Middle frontal gyrus (tissue), 1 donor: ENCODE results near the gene P3H2.
"Not testable (repeated sequence)": the region's sequence is repeated elsewhere in the genome, so short reads cannot be mapped to it uniquely, and the experiment has no call there.

Experiments
- DNase-seq: peaks from one replicate; pipeline ENCODE4 v3.0.0-alpha.2; 2015; ENCODE audit warnings: low spot score; ENCODE audit errors: extremely low spot score

Gene P3H2

DNA sequence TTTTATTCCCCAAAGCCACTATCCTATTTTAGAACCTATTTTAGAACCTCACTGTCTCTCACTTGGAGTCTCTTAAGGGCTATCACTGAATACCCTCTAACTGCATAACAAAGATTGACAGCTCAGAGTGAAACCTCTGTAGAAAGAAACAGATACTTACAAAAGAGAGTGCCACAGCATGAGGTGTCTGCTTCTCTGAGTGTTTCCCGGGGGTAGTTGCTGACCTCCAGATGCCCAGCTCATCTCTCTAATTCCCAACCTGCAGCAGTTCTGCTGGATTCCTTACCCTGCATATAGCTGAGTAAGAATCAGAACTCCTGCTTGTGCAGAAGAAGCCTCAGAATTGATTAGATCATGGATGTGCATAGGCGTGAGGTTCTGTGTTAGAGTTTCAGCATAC, 34.5 kb downstream of the P3H2 start:
- no peak for DNase-seq

DNA sequence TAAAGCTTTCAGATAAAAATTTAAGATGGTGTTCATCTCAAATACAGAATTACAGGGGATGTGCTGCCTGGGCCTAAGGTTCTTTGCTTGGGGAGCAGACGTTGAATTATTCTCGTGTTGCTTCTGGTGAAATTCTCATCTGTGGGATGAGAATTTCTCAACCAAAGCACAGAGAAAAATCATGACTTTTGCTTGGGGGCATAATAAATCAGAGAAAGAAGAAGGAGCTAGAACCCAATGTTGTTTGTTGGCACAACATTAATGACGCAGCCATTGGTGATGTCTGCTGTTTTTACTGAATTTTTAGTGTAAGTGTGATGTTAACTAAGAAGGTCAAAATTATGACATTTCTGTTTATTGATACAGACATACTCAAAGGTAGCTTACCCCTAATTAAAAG, 35.7 kb downstream of the P3H2 start:
- no peak for DNase-seq

DNA sequence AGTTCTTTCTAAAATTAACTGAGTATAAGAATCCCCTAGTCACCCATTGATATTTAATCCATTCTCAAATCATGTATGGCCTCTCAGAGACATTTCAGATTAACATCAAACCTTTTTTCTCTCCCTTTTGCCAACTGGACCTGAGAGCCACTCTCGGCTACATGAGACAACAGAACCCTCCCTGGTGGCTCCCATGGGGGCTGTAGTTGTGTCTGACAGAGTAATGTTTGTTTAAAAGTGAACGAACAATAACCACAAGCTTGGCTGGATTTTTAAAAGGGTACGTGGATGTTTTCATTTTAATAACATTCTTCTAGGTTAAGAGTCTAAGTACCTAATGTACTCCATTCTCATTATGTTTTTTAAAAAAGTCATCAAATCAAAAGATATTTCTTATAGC, 37.1 kb downstream of the P3H2 start:
- no peak for DNase-seq

DNA sequence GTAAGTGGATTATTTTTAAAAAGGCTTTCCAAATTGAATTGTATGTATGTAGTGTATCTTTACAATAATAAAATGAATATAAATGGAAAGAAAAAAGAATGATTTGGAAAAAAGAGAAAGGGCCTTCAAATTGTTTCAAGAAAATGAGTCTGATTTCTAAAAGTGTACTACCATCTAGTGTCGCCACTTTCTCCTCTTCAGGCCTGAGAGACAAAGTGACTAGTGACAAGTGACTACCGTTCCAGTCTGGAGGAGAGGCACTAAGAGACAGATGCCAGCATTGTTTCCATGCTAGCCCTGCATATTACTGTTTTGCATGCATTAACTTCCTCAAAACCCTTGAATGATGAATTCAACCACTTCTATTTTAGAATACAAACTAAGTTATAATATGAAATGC, 39.3 kb downstream of the P3H2 start:
- DNase-seq, result no peak

GRCh38 chr3:190079173-190079572, 41.5 kb downstream of the P3H2 start:
- DNase-seq, result not testable (repeated sequence)

DNA sequence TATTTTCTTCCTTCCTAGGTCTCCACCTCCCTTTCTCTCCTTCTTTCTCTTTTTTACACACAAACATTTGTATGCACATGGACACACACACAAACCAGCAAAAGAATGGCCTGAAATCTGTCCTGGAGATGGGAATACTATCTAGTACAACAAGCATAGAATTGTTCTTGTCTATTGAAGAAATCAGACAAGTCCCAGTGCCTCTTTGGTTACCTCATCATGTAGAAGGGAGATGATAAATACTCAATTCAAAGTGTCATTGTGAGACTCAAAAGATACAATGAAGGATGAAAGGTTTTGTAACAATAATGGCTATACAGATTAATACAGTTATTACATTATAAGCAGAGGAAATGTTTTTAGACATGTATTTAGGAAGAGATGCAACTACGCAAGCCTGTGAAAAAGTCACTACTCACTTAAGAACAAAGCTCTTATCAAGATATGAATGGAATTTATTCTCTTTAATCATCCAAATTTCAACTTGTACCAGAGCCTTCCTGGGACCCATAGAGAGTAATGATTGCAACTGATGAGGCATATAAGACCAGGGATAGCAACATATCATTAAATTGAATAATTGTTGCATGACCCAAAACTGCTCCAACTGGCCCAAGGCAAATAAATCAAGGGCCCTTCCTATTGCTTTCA, 43.2 kb downstream of the P3H2 start:
- DNase-seq, result no peak

DNA sequence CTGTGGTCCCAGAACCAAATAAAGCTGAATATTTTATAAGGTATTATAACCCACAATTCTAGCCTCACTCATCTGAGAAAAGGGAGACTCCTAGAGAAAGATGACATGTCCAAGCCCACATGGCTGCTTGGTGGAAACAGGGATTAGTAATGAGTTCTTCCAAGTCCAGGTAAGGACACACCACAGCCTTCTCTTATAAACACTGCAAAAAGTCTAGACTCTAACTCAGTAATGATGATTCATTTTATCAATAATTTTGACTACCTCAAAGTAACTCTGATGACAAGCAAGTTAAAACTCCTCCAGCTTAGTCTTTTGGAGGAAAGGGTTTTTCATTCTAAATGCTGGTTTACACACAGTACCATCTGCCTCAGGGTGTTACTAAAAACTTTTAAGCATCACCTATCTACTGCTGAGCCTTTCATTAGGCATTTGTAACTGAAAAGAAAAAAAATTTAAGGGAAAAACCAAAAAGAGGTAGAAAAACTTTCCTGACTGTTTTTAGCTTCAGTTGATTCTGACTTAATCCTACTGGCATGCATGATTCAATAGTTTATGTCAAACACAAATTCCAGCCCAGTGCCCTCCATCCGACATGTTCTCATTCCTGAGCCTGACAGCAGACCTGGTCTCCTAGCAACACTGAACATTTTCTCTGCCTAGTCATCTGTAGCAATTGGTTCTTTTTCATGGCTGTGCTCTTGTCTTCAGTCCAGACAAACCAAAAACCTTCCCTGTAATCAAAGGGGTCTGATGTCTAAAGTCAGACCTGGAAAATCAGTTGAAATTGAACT, 43.9 kb downstream of the P3H2 start:
- no peak for DNase-seq

- no peak for DNase-seq
Observed at GRCh38 chr3:190076136-190076535, 44.6 kb downstream of the P3H2 start.

DNA sequence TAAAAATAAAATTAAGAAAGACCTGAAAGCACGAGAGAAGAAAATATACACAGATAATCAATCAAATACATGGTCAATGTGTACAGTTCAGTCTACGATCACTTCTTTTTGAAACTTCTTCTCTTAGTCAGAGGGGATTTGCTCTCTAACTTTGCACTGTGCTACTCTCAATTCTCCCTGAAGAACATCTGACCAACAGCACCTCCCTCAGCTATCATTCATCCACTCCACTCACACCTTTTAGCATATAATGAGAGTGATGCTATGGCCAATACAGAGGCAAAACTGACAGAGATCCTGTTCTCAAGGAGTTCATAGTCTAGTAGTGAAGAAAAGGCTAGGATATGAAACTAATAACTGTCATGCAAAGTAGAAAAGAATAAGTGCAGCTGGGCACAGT, 45.9 kb downstream of the P3H2 start:
- DNase-seq, result no peak

- DNase-seq, result no peak
Observed at GRCh38 chr3:190073264-190074008, 47.3 kb downstream of the P3H2 start.

DNA sequence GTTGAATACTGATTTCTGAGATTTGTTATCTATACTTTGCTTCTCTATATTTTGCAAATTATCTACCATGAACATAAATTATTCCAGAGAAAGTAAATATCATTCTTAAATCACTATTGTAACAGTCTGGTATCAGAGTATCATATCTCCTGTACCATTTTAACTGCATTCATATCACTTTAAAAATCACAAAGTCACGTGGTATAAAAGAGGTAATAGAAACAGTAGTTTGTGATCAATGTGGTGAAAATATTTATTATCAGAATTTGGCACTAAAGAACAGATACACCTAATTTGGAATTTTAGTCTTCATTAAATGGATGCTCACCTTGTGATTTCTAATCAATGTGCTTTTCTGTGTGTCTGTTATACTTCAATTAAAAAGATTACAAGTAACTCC, 47.8 kb downstream of the P3H2 start:
- DNase-seq, result no peak

DNA sequence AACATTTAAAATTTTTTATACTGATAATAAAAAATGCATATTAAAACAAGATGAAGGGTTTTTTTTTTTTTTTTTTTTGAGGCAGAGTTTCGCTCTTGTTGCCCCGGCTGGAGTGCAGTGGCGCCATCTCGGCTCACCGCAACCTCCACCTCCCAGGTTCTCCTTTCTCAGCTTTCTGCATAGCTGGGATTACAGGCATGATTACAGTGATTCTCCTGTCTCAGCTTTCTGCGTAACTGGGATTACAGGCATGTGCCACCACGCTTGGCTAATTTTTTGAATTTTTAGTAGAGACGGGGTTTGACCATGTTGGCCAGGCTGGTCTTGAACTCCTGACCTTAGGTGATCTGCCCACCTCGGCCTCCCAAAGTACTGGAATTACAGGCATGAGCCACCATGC, 48.8 kb downstream of the P3H2 start:
- DNase-seq, result not testable (repeated sequence)

- no peak for DNase-seq
Observed at GRCh38 chr3:190070622-190071347, 49.9 kb downstream of the P3H2 start.

GRCh38 chr3:190065204-190065603, 55.5 kb downstream of the P3H2 start:
- no peak for DNase-seq

DNA sequence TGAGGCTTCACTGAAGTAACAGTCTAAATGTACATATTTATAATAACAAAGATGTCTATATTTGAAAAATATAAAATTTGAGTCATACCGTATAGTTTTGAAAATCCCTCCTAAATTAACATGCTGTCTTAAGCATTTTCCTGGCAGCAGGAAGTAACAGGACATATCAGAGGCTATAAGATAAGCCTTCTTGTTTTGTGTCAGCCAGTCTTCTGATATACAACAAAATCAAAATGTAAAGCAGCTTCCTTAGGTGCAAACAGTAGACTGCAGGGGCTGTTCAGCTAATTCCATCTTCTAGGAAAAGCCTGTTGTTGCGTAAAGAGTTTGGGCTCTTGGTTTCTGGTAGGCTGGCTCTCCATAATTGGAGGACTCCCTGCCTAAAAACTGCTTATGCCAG, 56.0 kb downstream of the P3H2 start:
- DNase-seq, result no peak

DNA sequence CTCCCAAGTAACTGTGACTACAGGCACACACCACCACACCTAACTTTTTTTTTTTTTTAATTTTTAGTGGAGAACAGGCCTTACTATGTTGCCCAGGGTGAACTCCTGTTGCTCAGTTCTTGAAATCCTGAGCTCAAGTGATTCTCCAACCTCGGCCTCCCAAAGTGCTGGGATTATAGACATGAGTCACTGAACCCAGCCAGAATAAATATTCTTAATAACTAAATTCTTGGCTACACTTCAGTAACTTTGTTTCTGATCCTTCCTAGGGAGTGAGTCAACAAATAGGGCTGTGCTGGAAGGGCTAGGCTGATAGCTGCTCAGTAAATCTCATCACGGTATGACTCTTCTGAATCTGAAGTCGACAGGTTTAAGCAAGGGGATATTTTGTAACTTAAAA, 56.6 kb downstream of the P3H2 start:
- DNase-seq, result no peak

- DNase-seq, result no peak
Observed at GRCh38 chr3:190063490-190063889, 57.2 kb downstream of the P3H2 start.

DNA sequence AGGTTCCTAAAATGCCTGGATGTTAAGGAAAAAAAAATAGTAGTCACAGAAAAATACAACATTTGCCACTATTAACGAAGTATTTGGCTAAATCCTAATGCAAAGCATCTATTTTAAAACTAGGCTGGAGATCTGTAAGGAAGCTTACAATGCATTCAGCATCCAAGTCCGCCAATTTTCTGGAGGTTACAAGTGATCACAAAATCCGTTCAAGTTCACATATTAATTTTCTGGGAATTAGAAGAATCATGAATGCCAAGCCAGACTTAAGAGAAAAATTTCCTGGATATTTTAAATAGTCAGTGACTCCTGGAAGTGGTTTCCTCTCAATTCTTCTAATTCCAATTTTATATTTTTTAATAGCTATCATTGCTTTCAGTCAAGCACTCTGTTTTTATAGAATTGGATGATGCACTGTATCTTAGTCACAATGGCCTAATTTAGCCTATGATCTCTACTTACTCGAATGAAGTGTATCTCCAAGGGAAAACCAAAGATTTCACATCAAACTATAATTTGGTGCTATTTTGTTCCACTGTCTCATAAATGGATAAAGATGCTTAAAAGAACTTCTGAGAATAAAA, 60.4 kb downstream of the P3H2 start:
- no peak for DNase-seq

- no peak for DNase-seq
Observed at GRCh38 chr3:190059242-190059590, 61.5 kb downstream of the P3H2 start.

- no peak for DNase-seq
Observed at GRCh38 chr3:190058521-190059241, 62.0 kb downstream of the P3H2 start.

DNA sequence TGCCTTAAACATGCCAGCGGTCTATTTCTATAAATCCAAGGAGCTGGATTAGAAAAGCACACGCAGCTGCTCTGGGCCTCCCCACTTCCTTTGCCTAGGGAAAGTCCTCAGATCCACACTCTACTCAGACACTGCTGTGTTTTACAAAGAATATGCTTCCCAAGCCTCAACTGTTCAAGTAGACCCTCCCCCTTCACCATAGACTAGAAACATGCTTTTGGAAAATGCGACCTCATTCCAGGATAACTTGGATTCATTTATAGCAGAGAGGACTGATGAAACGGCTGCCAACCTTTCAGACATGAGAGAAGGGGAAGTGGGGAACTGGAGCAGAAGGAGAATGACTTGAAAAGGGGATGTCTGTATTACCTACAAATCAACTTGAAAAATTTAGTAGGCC, 64.0 kb downstream of the P3H2 start:
- no peak for DNase-seq
